ENCODE measurements around the gene KIDINS220.

DNA sequence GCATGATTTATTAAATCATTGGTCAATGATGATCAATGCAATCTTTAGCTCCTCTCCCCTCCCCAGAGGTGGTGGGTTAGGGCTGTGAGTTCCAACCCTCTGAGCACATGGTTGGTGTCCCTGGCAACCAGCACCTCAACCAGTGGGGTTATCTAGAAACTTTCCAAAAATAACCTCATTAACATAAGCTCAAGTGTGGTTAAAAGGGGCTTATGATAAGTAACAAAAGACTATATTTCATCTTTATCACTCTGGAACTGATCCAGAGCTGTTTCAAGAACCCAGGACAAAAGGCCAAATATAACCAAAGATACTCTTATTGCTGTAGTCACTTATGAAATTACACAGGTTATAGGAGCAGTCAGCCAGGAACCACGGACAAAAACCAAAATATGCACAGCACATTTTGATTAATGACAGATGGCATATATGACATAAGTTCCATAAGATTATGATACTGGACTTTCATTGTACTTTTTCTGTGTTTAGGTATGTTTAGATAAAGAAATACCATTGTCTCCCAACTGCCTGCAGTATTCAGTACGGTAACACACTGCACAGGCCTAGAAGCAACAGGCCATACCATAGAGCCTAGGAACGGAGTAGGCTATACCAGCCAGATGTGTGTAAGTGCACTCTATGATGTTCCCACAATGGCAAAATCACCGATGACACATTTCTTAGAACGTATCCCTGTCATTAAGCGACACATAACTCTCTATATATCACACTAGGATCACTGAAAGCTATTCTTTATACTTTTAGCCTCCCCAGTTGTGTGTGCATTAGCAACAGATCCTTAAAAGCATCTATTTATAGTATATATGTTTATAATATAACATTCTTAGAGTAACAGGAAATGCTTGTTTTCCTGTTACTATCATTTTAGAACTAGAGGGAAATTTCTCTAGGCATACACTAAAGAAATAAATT is 31.9 kb downstream of the KIDINS220 start:
- TF ChIP-seq, protein P1, sequence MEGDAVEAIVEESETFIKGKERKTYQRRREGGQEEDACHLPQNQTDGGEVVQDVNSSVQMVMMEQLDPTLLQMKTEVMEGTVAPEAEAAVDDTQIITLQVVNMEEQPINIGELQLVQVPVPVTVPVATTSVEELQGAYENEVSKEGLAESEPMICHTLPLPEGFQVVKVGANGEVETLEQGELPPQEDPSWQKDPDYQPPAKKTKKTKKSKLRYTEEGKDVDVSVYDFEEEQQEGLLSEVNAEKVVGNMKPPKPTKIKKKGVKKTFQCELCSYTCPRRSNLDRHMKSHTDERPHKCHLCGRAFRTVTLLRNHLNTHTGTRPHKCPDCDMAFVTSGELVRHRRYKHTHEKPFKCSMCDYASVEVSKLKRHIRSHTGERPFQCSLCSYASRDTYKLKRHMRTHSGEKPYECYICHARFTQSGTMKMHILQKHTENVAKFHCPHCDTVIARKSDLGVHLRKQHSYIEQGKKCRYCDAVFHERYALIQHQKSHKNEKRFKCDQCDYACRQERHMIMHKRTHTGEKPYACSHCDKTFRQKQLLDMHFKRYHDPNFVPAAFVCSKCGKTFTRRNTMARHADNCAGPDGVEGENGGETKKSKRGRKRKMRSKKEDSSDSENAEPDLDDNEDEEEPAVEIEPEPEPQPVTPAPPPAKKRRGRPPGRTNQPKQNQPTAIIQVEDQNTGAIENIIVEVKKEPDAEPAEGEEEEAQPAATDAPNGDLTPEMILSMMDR (IDR thresholded peaks at IDR 0.05), result no peak
- no peak for TF ChIP-seq POLR2A (IDR thresholded peaks at IDR 0.05)

Measured in right lobe of liver (tissue), 4 donors.